Urothelium cell line (cell line): ENCODE results near the gene PDGFA.

Source experiments
- DNase-seq: peaks from one replicate; pipeline ENCODE4 v3.0.0; 2011; ENCODE audit warnings: low spot score, mixed read lengths
- FAIRE-seq: peaks from 2 replicates; lab custom pipeline; 2011; peaks lifted over from hg19 to GRCh38; lab: Jason Lieb, UNC

Gene PDGFA

GRCh38 chr7:507623-508300, 11.9 kb downstream of the PDGFA start:
- FAIRE-seq (no peak), DNase-seq (no peak)

DNA sequence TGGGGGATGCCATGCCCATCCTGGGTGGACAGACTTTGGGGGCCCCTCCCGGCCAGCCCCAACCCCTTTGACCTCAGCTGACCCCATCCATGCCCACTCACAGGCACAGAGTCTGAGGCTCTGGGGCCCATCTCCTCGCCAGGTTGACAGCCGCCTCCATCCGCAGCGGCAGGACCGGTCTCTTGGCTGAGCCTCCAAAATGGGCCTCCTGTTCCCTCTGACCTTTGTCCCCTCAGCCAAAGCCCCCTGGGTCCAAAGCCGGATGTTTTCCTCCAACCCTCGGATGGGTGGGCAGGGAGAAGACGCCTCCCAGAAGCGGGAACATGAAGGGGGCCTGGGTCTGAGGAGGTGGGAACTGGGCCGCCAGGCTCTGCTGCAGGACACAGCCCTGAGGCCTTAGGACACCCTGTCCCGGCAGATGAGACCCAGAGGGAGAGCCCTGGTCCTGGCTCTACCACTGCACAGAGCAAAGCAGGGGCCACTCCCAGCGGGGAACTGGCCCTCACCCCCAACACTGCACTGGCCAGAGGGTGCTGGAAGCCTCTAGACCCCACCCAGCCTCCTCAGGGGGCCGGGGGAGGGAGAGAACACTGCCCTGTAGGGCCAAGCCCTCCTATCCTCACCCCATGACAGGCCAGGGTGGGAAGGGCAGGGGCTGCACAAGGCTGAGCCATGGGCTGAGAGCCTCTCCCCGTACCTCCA, 12.6 kb downstream of the PDGFA start:
- DNase-seq, result no peak
- FAIRE-seq, result no peak

DNA sequence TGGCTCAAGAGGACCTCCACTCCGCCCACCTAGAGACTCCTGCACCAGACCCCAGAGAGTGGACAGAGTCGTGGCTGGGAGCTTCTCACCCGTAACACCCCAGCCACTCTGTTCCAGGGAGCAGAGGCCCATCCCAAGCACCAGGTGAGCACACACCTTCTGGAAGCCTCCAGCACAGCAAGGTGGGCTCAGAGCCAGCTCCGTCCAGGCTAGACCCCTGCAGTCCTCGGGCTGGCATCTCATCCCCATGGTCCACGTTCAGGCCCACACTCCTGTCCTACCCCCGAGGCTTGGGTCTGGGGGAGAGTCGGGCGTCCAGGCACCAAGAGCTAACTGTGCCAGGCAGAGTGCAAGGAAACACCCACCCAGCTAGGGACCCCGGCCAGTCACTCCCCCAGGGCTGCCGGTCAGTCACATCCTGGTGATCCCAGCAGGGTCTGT, 13.2 kb downstream of the PDGFA start:
- FAIRE-seq (peak; percentile 76), DNase-seq (no peak)

DNA sequence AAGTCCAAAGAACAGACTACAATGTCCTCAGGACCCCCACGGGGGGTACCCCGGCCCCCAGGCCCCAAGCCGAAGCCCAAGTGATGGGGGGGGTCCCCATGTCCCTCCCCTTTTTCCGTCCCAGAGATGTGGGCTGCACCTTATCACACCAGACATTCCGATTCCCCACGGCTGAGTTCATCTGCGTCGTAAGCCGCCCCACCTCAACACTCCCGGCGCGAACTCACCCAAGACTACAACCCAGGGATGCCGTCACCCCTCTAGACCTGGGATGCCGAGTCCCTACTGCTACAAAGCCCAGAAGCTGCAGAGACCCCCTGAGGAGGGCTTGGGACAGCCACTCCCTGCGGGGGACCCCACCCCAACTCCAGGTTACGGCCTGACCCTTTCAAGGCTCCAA, 14.5 kb downstream of the PDGFA start:
- no peak for FAIRE-seq
- no peak for DNase-seq

- no peak for DNase-seq
- no peak for FAIRE-seq
Measured at GRCh38 chr7:504221-505111, 15.2 kb downstream of the PDGFA start.

- no peak for FAIRE-seq
Measured at GRCh38 chr7:503575-504111, 16.0 kb downstream of the PDGFA start.

GRCh38 chr7:502296-502695, 17.4 kb downstream of the PDGFA start:
- FAIRE-seq (peak; percentile 55), DNase-seq (no peak)

More at GRCh38 chr7:503575-504111, 16.0 kb downstream of the PDGFA start:
- no peak for DNase-seq

GRCh38 chr7:501526-501925, 18.1 kb downstream of the PDGFA start:
- no peak for DNase-seq
- peak; percentile 17 for FAIRE-seq

- no peak for DNase-seq
- no peak for FAIRE-seq
Measured at GRCh38 chr7:500521-501420, 18.9 kb downstream of the PDGFA start.

DNA sequence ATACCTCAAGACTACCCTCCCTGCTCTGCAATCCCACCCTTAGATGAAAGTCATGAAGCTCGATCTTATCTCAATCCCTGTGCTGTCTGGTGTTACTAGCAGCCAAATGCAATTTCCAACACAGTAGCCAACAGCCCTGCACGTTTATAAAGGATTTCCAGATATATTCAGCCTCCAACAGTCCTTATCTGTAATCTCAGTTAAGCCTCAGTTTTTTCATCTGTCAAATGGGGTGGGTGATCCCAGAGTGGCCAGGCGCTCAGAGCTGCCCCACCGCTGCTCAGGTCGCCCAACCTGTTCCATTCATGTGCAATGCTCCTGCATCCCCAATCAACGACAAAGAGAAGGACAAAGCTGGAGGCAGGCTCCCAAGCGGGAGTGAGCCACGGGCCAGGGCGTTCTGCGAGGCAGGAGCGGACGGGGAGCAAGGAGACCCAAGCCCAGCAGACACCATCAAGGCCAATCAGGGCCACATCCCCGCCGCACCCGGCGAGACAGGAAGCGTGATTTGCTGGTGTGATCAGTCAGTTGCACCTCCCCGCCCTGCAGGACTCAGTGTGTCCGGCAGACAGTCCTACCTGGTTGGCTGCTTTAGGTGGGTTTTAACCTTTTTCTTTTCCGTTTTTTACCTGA, 19.7 kb downstream of the PDGFA start:
- DNase-seq (no peak), FAIRE-seq (peak; percentile 56)

DNA sequence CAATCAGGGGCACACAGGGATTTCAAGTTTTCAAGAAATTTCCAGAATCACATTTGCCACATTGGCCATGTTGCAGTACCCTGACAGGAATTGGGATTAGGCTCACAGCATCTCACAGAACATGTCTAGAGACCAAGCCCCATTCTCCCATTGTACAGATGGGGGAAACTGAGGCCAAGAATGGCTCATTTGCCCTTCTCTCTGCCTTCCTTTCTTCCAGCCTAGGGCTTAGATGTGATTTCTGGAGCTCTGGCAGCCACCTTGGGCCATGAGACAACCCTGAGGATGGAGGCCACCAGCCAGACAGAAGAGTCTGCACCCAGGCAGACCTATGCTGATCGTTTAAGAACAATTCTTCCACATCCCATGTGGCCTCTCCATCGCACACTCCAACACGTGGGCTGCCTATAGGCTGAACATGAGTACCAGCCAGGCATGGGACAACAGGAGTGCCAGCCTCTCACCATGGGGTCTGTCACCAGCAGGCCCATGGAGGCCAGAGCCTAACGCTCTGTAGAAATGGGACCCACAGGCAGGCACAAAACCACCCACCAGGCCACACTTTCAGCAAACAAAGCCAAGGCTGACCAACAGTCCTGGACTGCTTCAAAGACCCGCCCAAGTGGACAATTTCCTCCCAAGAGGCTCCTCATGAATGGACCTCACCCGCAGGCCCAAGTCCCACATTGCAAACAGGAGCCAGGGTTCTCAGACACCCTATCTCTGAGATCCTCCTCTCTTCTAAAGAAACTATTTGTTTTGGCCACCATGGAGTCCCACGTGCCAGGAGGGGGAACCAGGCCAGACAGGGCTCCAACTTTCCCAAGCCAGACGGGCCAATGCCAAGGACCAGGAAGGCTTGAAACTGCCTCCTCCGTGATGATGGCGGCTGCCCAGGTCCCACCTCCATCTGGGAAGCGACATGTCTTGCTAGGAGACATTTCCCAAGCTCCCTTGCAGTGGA, 20.7 kb downstream of the PDGFA start:
- FAIRE-seq (no peak), DNase-seq (no peak)

DNA sequence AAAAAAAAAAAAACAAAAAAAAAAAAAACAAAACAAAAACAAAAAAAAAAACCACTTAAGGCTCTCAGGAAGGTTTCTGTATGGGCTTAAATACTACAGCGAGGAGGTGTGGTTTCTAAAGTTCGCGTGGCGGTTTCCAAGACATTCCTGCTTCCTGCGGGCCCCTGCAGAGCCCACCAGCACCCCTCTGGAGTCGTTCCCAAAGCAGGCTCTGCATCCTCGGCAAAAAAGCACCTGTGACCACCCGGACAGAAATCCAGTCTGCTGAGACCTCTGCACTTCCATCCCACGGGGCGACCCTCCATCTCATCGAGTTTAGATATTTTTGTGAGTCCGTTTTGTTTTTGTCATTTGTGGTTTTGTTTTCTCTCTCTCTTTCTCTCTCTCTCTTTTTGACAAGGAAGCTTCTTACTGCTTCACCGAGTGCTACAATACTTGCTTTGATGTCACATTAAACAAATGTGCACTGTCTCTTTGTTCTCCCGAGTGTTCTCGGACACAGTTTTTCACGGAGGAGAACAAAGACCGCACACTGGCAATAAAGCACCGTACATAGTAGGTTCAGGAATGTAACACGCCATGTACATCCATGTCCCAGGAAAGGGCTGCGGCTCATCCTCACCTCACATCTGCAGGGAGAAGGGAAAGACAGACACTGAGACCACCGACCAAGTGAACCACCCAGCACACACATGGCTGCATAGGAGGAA, 21.5 kb downstream of the PDGFA start:
- FAIRE-seq, result peak; percentile 93
- DNase-seq, result no peak

DNA sequence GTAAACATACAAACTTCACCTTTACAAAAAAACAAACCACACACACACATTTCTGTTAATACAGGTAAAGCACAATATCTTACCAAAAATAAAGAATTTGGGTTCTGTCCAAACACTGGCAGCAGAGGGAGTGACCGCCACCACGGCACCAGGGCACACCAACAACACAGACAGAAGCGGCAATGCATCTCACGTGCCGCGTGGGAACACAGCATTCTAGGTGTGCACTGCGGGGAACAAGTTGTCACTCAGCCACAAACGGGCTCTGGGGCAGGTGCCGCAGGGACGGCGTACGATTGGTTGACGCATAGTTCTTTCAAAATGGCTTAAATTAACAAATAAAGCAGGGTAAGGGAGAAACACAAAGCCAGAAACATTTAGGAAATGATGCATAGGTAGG, 22.3 kb downstream of the PDGFA start:
- no peak for DNase-seq
- FAIRE-seq, result no peak

DNA sequence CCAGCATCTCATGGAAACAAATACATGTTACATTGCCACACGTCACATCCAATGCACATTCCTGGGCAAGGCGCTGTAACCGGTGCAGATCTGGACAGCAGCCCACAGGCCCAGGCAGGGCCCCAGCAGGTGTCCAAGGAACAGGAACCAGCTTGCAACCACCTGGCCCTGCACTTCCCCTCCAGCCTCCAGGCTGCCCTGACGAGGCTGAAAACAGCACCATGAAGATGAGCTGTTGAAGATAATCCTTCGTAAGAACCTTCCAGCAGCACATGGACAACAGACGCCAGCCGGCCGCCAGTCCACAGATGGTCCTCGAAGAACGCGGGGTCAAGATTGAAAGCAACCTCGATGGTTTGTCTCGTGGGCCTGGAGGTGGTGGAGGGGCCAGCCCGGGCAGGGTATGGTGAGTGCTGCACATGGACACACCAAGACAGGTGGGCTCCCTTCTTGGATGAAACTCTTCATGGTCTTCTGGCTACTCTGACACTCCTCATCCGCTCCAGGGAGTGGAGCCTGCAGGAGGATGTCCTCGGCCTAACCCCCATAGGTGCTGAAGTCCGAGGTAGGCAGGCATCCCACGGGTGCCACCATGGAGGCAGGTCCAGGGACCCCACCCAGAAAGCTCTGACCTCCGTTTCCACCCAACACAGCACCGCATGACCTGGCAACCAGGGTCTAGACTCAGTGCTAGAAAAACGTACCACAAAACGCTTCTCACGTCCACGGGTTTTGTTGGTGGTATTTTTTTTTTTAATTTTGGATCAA, 22.9 kb downstream of the PDGFA start:
- peak; percentile 53 for FAIRE-seq
- DNase-seq, result no peak

DNA sequence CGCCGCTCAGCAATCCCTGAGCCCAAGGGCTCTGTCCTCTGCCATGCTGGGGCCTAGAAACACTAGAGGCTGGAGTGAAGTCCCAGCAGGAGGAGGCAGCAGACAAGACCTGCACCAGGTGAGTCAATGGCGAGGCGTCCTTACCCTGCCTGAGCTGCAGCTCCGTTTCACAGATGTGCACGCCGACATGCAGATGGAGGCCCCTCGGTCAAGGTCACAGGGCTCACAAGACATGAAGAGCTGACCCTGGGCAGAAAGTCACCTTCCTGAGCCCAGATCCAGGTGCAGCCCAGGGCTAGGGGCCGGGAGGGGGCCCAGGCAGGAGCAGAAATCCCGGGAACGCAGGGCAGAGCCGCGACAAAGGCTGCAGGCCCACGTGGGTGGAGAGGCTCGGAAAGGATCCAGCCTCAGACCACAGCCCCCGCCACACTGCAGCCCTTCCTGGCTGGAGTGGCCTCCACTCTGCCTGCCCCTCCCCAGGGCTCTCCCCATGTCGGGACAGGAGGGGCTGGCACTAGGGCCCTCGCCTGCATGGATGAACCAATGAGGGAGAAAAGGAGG, 23.8 kb downstream of the PDGFA start:
- DNase-seq, result no peak
- FAIRE-seq, result peak; percentile 90

- DNase-seq, result no peak
- FAIRE-seq, result no peak
Measured at GRCh38 chr7:495326-495725, 24.3 kb downstream of the PDGFA start.

DNA sequence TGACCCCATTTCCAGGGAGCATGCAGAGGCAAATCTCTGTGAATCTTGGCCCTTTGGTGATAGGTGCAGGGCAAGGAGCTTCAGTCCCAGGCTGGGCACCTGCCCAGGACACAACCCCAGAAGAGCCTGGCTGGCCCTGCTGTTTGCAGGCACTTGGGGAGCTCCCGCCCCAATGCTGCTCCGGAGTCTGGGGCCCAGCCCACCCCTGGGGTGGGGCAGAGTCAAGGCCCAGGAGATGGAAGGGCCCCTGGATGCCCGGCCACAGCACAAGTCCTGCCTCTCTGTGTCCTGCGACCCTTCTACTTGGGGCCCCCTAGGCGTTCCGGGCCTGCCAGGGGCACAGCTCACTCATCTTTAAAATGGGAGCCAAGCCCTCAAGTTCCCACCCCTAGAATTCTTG, 24.7 kb downstream of the PDGFA start:
- no peak for FAIRE-seq
- DNase-seq, result no peak
